Measurements from ENCODE around the gene FGFRL1.

DNA sequence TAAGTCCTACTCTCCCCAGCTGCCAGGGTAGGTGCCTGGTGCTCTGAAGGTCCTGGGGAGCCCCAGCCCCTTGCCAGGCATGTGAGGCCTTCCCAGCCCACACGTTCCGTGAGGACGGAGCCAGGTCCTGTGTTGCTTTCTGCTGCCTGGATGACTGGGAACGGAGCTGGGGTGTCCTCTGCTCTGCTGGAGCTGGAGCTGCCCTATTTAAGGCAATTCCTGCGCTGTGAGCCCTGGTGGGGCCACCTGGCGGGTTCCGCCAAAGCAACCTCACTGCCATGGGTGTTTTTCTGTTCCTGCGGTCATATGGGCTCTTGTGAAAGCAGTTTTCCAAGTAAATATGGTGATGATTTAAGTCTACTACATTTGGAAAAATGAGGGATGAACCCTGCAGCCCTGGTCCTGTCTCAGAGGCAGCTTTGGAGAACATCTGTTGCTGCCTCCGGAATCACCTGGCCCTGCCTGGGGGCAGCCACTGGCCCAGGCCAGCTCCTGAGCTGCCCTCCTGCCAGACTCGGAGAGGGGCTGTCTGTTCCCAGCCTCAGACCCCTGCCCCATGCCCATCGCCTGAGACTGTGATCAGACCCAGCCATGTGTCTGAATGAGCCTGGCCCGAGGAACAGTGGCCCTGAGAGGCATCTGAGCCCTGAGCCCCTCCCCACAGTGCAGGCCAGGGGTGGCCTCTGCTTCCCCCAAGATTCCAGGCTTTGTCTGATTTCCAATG lies 33.2 kb downstream of the FGFRL1 start:
- TF ChIP-seq, protein P1, sequence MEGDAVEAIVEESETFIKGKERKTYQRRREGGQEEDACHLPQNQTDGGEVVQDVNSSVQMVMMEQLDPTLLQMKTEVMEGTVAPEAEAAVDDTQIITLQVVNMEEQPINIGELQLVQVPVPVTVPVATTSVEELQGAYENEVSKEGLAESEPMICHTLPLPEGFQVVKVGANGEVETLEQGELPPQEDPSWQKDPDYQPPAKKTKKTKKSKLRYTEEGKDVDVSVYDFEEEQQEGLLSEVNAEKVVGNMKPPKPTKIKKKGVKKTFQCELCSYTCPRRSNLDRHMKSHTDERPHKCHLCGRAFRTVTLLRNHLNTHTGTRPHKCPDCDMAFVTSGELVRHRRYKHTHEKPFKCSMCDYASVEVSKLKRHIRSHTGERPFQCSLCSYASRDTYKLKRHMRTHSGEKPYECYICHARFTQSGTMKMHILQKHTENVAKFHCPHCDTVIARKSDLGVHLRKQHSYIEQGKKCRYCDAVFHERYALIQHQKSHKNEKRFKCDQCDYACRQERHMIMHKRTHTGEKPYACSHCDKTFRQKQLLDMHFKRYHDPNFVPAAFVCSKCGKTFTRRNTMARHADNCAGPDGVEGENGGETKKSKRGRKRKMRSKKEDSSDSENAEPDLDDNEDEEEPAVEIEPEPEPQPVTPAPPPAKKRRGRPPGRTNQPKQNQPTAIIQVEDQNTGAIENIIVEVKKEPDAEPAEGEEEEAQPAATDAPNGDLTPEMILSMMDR (IDR thresholded peaks at IDR 0.05) = no peak
- no peak for TF ChIP-seq POLR2A (IDR thresholded peaks at IDR 0.05)
